CD4-positive, alpha-beta T cell treated with Interleukin-6 at 100 ng/mL for 8 hours (primary cell): ENCODE measurements around the gene ASIC1.

Experiments
- DNase-seq: peaks from one replicate; pipeline ENCODE4 v3.0.0-alpha.2; 2020; ENCODE audit warnings: mixed read lengths, low spot score

Gene ASIC1

DNA sequence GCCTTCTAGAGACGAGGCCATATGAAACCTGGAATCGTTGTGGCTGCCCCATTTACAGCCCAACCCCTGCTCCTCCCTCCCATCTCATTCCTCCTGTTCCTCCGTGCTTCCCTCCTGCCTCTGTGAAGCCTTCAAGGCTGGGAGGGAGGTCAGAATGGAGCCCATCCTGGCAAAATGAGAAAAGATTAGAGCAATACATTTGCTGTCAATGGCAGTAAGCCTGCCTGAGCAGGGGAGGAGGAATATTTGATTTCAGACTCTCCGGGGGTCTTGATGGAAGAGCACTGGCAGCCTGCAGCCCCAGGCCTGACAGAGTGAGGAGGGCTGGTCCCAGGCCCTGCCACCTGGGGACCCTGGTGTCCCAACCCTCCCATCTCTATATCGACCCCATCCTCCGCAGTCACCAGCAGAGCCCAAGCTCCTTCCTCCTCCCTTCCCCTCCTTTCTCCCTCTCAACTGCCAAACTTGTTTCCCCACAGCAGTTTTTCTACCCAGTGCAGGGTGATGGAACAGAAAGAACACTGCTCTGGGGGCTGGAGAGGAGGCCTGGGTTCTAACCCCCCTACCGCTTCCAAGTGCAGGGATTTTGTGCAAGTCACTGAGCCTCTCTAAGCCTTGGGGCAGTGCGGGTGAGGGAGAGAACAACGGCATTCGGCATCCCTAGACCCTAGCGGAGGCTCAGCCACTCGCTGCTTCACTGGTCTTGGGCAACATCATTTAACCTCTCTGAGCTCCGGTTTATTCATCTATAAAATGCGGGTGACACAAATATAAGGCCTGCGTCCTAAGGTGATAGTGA lies 16.1 kb upstream of the ASIC1 start:
- no peak for DNase-seq

GRCh38 chr12:50041962-50042361 lies 15.4 kb upstream of the ASIC1 start:
- DNase-seq: no peak

- DNase-seq: no peak
These were observed 14.7 kb upstream of the ASIC1 start for GRCh38 chr12:50042693-50043092.

GRCh38 chr12:50043308-50043707 lies 14.1 kb upstream of the ASIC1 start:
- no peak for DNase-seq

- no peak for DNase-seq
These were observed 13.5 kb upstream of the ASIC1 start for GRCh38 chr12:50043854-50044253.

- no peak for DNase-seq
These were observed 9.6 kb upstream of the ASIC1 start for GRCh38 chr12:50047693-50048250.

- no peak for DNase-seq
These were observed 7.9 kb upstream of the ASIC1 start for GRCh38 chr12:50049254-50050118.

GRCh38 chr12:50050119-50050385 lies 7.3 kb upstream of the ASIC1 start:
- no peak for DNase-seq

- no peak for DNase-seq
These were observed 6.8 kb upstream of the ASIC1 start for GRCh38 chr12:50050410-50051098.

DNA sequence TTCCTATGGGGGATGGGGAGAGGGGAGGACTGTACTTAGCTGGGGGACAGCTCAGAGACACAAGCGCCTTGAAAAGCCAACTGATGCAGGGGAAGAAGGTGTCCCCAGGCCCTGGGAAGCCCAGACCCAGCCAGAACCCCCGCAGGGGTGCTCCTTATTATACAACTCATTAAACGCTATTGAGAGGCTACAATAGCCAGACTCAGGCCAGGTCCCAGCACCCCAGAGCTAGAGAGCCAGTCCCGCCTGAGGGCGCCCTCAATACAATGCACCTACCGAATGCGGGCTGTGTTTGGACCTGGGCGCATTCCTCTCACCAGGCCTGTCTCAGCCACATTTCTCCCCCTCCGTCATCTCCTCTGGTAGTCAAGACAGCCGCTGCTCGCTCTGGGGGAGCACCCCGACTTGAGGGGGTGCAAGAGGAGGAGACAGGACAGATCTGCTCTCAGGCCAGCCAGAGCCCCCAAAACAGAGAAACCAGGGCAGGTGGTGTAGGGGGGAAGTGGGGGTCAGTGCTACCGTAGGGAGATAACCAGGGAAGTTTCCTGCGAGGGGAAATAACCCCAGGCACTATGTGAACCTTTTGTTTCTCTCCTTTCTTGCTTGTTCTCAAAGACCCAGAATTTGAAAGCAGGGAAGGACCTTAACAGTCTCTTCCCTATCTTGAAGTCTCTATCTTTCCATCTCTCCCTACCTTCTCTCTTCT lies 6.1 kb upstream of the ASIC1 start:
- DNase-seq: no peak

DNA sequence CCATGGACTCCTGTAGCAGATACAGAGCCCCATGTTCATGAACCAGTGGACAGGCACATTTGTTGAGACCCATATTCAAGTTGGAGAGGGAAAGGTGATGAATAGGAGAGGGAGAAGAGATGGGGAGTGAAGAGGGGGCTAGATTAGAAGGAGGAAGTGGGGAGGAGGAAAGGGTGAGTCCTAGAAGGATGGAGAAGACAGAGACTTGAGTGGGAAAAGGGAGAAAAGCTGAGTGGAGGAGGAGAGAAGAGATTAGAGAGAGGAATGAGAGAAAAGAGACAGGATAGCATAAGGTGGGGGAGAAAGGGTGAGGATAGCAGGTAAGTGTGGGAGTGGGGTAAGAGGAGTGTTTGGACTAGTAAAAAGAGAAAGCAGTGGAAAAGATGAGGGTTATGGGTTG lies 4.9 kb upstream of the ASIC1 start:
- no peak for DNase-seq

- no peak for DNase-seq
These were observed 4.4 kb upstream of the ASIC1 start for GRCh38 chr12:50052964-50053363.

DNA sequence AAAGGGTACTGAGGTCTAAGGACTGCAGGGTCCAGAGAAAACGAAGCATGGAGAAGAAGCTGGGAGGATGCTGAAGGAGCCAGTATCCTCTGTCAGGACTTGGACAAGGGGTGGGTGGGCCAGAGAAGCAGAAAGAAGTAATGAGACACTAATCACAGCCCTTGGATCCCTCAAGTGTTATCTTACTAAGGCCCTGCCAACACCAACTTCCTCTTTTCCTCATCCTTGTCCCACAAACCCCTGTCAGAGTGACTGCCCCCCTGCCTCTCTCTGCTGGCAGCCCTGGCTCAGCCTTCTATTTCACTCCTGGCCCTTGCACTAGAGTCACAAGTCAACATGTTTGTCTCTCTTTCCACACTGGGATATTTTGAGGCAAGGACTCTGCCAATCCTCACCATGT lies 3.8 kb upstream of the ASIC1 start:
- DNase-seq: no peak

DNA sequence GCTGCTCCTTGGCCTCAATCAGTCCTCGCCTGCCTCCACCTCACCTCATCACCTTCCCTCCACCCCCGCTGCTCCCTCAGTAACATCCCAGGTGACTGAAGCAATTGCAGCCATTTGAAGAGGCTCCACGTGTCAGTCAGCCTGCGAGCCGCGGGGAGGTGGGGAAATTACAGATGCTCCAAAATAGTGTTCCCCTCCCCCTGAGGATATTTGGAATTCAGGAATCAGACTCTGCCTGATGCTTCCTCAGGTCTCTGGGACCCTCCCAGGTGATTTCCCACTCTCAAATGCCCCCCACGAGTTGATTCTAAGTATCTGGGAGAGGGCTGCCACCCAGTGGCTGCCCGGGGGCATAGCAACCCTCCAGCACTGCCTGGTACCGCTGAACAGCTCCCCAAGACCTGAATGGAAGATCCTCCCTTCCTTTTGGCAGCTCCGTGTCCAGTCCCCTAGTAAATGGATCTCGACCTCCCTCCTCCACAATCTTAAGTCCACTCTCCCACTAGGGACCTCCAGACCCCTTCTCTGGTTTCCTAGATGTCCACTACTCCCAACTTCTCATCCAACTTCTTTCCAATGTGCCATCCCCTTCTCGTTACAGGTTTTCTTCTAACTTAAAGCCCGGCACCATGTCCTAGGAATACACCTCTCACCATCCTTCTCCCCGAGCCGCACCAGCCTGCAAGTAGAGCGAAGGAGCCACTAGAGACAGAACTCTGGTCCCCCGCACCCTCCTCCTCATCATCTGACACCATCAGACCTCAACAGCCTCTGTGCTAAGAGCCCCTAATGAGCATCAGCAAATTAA lies 1.4 kb upstream of the ASIC1 start:
- DNase-seq: peak; percentile 41

DNA sequence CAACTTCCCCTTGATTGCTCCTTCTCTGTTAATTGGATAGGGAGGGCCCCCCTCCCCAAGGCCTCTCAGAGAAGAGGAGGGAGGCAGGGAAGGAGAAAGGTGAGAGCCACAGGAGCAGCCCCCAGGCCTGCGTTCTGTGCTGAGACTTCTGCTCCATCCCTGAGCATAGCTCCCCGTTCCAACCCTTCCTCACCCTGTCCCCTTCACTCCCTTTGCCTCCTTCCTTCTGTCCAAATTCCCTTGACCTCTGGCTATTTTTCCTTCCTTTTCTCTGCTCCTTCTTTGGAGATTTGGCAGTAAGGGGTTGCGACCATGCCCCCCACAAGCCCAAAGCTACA lies 788 bp upstream of the ASIC1 start:
- DNase-seq: no peak

DNA sequence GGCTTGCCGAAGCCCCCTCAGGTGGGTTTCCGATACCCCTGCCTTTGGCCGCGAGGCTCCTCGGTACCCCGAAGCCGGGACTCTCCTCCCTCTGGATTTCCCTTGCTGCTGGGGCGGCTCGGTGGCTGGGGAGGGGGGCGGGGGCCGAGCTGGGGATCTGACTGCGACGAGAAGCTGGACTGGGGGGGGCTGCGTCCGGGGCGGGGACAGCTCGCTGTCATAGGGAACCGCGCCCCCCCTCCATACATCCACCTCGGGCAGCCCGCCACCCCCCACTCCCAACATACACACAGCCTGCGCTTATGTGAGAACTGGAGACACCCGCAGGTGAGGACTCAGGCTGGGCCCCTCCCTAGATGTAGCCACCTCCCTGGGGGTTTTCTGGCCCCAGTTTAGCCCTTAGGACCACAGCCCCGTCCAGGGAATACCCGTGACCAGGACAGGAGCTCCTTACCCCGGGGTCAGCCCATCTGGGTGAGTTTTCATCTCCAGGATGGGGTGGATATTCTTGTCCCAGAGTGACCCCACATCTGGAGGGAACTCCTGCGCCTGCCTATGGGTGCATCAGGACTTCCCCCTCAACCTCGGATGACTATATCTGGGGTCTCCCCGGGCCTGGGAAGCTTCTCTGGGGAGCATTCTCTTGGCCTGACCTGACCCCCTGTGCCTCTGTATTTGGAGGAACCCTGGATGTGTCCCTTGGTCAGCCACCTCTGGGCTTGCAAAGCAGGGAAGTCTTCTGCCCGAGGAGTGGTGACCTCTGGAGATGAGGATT lies 687 bp downstream of the ASIC1 start:
- no peak for DNase-seq

GRCh38 chr12:50058743-50059312 lies 1.4 kb downstream of the ASIC1 start:
- no peak for DNase-seq

GRCh38 chr12:50059440-50060119 lies 2.2 kb downstream of the ASIC1 start:
- DNase-seq: peak; percentile 56

DNA sequence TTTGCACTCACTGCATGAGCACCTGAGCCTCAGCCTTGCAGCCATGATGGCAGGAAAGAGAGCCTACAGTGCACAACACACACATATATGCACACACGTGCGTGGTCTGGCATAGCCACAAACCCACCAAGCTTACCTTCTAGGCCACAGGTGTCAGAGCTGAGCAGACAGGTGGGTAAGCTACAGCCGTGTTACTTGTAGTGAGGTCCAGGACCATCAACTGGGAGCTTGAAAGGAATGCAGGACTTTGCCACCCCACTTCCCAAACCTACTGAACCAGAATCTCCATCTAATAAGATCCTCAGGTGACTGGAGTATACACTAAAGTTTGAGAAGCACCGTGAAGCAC lies 2.7 kb downstream of the ASIC1 start:
- DNase-seq: no peak

DNA sequence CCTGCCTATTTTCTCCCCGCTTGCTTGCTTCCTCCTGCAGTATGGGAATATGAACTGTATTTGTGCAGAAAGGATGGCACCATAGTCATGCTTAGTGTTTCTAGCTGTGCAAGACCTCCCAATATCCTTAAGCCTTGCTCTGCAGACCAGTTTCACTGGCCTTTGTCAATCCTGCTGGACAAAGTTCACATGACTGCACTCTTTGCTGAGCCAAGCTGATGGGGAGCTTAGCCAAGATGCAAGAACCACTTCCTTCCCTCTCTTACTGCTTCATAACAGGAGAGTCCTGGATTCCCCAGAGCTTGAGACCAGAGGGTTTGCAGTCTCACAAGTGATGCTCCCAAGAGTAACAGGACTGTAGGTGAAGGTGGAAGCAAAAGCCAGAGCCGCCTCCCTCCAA lies 3.8 kb downstream of the ASIC1 start:
- DNase-seq: no peak
